Karpas-422 (cell line): ENCODE results near the gene PTGES. TPM values are rescaled to one million over a fixed set of nuclear protein-coding genes. Genes with fewer than 3 reads are reported as not detected.

ENCODE experiments used
- DNase-seq: peaks from one replicate; pipeline ENCODE4 v3.0.0-alpha.2; 2015
- H2AFZ ChIP-seq: fragments of 200-600 bp; sonication (generic); 2 replicates; pipeline ENCODE4 v1.6.1; 2014; ENCODE audit warnings: antibody characterized with exemption, low read length, mixed read lengths
- H3K27ac ChIP-seq: fragments of 200-600 bp; sonication (generic); 2 replicates; pipeline ENCODE4 v1.5.1; 2014; ENCODE audit warnings: mild to moderate bottlenecking, low read length, moderate library complexity
- H3K27me3 ChIP-seq: fragments of 200-600 bp; sonication (generic); 2 replicates; pipeline ENCODE4 v1.6.1; 2014; ENCODE audit warnings: low read length, mixed read lengths
- H3K36me3 ChIP-seq: fragments of 200-600 bp; sonication (generic); 2 replicates; pipeline ENCODE4 v1.6.1; 2014; ENCODE audit warnings: low read length, mixed read lengths; ENCODE audit not compliant: insufficient read depth
- H3K4me1 ChIP-seq: fragments of 200-600 bp; sonication (generic); 2 replicates; pipeline ENCODE4 v1.6.1; 2014; ENCODE audit warnings: mild to moderate bottlenecking, low read length, mixed read lengths
- H3K4me2 ChIP-seq: fragments of 200-600 bp; sonication (generic); 2 replicates; pipeline ENCODE4 v1.6.1; 2014; ENCODE audit warnings: low read length, low read depth, mild to moderate bottlenecking; ENCODE audit not compliant: poor library complexity, severe bottlenecking
- H3K4me3 ChIP-seq: fragments of 200-600 bp; sonication (generic); 2 replicates; pipeline ENCODE4 v1.5.1; 2014; ENCODE audit warnings: mild to moderate bottlenecking, antibody characterized with exemption, low read length, mixed read lengths
- H3K79me2 ChIP-seq: fragments of 200-600 bp; sonication (generic); 2 replicates; pipeline ENCODE4 v1.6.1; 2014; ENCODE audit warnings: mild to moderate bottlenecking, low read length, mixed read lengths
- H3K9ac ChIP-seq: fragments of 200-600 bp; sonication (generic); 2 replicates; pipeline ENCODE4 v1.6.0; 2014; ENCODE audit warnings: low read length
- H3K9me2 ChIP-seq: fragments of 200-600 bp; sonication (generic), shearing (Covaris generic); replicated peaks from 2 replicates; pipeline ENCODE4 v1.6.0; 2014; ENCODE audit warnings: mild to moderate bottlenecking, low read length, moderate library complexity; ENCODE audit not compliant: insufficient read depth
- H3K9me3 ChIP-seq: fragments of 300-700, 200-600 bp; sonication (generic); 2 replicates; pipeline ENCODE4 v1.6.1; 2014; ENCODE audit warnings: low read length, mixed read lengths
- H4K20me1 ChIP-seq: fragments of 200-600 bp; sonication (generic); 2 replicates; pipeline ENCODE4 v1.6.1; 2014; ENCODE audit warnings: mild to moderate bottlenecking, antibody characterized with exemption, low read length, low read depth; ENCODE audit not compliant: insufficient read depth
- total RNA-seq: library from RNA; depleted of rRNA; stranded (reverse); fragments of >200 nt; shearing (Covaris generic); gene quantifications from 2 replicates; pipeline ENCODE4 v1.2.3, GENCODE V29; 2014; ENCODE audit warnings: low replicate concordance

Gene PTGES
- total RNA-seq, 1 experiment from 2014 or later = not detected

DNA sequence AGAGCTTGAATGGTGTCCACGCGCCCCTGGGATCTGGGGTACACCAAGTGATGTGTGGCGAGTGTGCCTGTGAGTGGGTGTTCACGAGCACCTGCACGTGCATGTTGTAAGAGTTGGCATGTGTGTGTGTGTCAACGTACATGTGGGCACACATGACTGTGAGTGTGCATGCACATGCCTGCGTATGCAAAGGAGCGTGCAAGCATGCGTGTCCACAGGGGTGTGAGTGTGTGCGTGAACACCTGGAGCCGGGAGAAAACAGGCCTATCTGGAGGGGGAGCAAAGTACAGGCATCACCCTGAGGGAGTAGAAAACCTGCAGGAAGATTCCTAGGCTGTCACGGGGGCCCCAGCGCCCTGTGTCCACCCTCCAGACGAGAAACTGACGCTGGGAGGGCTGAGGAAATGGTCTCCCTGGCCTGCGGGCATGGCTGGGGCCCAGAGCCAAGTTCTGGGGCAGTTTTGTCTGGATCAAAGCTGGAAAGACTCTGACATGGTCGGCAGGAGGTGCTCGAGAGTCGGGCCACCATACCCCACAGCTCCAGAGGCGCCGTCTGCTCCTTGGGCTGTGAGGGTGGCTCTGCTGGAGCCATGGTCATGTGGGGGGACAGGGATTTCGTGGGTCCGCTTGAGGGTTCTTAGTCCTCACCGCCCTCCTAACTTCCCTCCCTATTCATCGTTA lies 31.8 kb downstream of the PTGES start:
- Histone ChIP-seq H3K79me2 (no peaks in the 10 kb centered on the region), H4K20me1 (no peaks in the 10 kb centered on the region), H3K27ac (no peak overlapping the region), H3K9me3 (no peaks in the 10 kb centered on the region), H3K9me2 (no peaks in the 10 kb centered on the region), H3K36me3 (no peaks in the 10 kb centered on the region), H3K4me2 (no peak overlapping the region), H3K4me1 (no peaks in the 10 kb centered on the region), H3K27me3 (no peaks in the 10 kb centered on the region), H3K4me3 (no peak overlapping the region), H2AFZ (no peak overlapping the region), H3K9ac (no peak overlapping the region)
- DNase-seq = peak; percentile 61

DNA sequence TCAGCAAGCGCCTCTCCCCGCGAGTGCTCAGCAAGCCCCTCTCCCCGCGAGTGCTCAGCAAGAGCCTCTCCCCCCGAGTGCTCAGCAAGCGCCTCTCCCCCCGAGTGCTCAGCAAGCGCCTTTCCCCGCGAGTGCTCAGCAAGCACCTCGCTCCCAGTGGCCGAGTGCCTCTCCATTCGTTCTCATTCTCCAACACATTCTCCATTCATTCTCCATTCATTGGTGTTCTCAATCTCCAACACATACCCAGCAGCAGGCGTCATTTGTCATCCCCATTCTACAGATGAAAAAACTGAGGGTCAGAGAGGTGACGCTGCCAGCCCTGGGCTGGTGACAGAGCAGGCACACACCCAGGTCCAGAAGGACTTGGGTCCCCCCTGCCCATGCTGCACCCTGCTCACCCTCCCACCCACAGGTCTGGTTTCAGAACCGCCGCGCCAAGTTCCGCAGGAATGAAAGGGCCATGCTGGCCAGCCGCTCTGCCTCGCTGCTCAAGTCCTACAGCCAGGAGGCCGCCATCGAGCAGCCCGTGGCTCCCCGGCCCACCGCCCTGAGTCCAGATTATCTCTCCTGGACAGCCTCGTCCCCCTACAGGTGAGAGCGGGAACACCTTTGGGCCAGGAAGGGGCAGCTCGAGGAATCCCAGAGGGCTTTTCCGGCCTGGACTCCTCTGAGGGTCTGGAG lies 32.5 kb downstream of the PTGES start:
- Histone ChIP-seq H3K4me1 (no peaks in the 10 kb centered on the region), H3K27ac (no peak overlapping the region), H4K20me1 (no peaks in the 10 kb centered on the region), H3K9me3 (no peaks in the 10 kb centered on the region), H3K27me3 (no peaks in the 10 kb centered on the region), H3K4me3 (no peak overlapping the region), H3K79me2 (no peaks in the 10 kb centered on the region), H3K9me2 (no peaks in the 10 kb centered on the region), H3K9ac (no peak overlapping the region), H3K36me3 (no peaks in the 10 kb centered on the region), H3K4me2 (no peak overlapping the region), H2AFZ (no peak overlapping the region)
- DNase-seq = no peak

DNA sequence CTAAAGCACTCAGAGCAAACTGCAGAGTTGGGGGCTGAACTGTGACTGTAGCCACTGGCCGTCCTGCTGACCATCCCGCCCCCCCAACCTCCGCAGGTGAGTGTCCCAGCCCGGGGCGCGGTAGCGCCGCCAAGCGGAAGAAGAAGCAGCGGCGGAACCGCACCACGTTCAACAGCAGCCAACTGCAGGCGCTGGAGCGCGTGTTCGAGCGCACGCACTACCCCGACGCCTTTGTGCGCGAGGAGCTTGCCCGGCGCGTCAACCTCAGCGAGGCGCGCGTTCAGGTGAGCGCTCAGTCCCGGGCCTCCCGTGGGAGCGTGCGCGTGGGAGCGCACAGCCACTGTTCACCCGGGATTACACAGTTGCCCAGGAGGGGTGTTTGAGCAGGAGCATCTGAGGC lies 33.7 kb downstream of the PTGES start:
- no peaks in the 10 kb centered on the region for H3K27me3 ChIP-seq

DNA sequence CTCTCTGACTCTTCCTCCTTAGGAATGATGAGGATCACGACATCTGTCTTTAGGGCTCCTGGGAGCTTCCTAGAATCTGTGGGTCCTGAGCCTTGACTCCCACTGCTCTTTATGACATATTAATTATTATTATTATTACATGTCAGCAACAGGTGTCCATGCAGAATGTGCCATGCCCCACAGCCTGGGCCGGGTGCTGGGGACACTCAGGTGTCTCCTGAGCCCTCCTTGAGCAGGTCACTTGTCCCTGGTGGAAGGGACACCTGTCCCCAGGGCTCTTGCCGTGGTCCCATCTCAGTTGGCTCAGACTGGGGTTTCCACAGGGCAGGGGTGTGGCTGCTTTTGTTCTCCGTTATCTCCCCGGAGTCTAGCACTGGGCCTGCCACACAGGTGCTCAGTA lies 34.2 kb downstream of the PTGES start:
- no peak overlapping the region for H3K4me2 ChIP-seq
- DNase-seq = no peak
- no peaks in the 10 kb centered on the region for H3K9me3 ChIP-seq
- no peaks in the 10 kb centered on the region for H4K20me1 ChIP-seq
- H3K36me3 ChIP-seq = no peaks in the 10 kb centered on the region
- H2AFZ ChIP-seq = no peak overlapping the region
- no peaks in the 10 kb centered on the region for H3K4me1 ChIP-seq
- H3K9me2 ChIP-seq = no peaks in the 10 kb centered on the region
- no peak overlapping the region for H3K4me3 ChIP-seq
- no peak overlapping the region for H3K27ac ChIP-seq
- no peak overlapping the region for H3K9ac ChIP-seq
- no peaks in the 10 kb centered on the region for H3K27me3 ChIP-seq
- H3K79me2 ChIP-seq = no peaks in the 10 kb centered on the region

More for the DNA sequence above, 33.7 kb downstream of the PTGES start:
- Histone ChIP-seq H3K4me3 (no peak overlapping the region), H3K36me3 (no peaks in the 10 kb centered on the region), H3K9ac (no peak overlapping the region), H3K4me1 (no peaks in the 10 kb centered on the region), H3K9me3 (no peaks in the 10 kb centered on the region), H3K4me2 (no peak overlapping the region), H3K79me2 (no peaks in the 10 kb centered on the region), H3K27ac (no peak overlapping the region), H2AFZ (no peak overlapping the region), H4K20me1 (no peaks in the 10 kb centered on the region), H3K9me2 (no peaks in the 10 kb centered on the region)
- DNase-seq = no peak

DNA sequence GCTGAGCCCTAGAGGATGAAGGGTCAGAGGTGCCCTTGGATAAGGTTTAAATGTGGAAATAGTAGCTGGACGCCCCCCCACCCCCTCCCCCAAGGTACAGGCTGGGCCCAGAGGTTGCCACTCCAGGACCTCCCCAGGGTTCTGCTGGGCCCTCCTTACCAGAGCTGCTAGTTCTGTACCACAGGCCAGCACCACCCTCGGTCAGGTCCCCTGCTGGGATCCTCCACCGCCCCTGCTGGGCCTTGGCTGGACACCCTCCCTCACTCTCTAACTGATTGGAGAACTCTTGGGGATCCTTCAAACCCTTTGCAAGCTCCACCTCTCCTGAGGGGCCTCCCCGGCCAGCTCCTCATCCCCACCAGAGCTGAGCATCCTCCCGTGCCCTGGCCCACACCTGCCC lies 34.9 kb downstream of the PTGES start:
- no peaks in the 10 kb centered on the region for H3K27me3 ChIP-seq
- H2AFZ ChIP-seq = no peak overlapping the region
- no peak overlapping the region for H3K27ac ChIP-seq
- no peak overlapping the region for H3K4me2 ChIP-seq
- no peaks in the 10 kb centered on the region for H3K36me3 ChIP-seq
- no peaks in the 10 kb centered on the region for H3K9me3 ChIP-seq
- no peaks in the 10 kb centered on the region for H3K9me2 ChIP-seq
- no peaks in the 10 kb centered on the region for H4K20me1 ChIP-seq
- DNase-seq = no peak
- no peaks in the 10 kb centered on the region for H3K79me2 ChIP-seq
- H3K4me3 ChIP-seq = no peak overlapping the region
- H3K4me1 ChIP-seq = no peaks in the 10 kb centered on the region
- no peak overlapping the region for H3K9ac ChIP-seq

DNA sequence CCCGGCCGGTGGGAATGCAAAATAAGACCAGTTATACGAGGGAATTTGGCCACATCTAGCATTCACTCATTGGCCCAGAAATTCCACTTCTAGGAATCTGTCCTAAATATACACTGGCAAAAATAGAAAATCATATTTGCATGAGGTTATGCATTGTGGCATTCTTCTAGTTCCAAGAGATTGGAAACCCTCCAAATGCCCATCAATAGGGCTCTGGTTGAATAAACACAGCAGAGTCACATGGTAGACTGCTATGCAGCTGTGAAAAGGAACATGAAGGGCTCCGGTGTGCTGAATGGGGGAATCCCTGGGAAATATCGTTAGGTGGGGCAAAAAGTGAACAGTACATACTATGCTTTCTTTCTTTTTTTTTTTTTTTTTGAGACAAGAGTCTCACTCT lies 36.8 kb downstream of the PTGES start:
- Histone ChIP-seq H3K36me3 (no peaks in the 10 kb centered on the region), H3K9me2 (no peaks in the 10 kb centered on the region), H2AFZ (no peak overlapping the region), H3K79me2 (no peaks in the 10 kb centered on the region), H3K9me3 (no peaks in the 10 kb centered on the region), H3K4me1 (no peaks in the 10 kb centered on the region), H3K4me3 (no peak overlapping the region), H3K4me2 (no peak overlapping the region), H3K27ac (no peak overlapping the region), H4K20me1 (no peaks in the 10 kb centered on the region), H3K27me3 (no peaks in the 10 kb centered on the region), H3K9ac (no peak overlapping the region)
- no peak for DNase-seq

DNA sequence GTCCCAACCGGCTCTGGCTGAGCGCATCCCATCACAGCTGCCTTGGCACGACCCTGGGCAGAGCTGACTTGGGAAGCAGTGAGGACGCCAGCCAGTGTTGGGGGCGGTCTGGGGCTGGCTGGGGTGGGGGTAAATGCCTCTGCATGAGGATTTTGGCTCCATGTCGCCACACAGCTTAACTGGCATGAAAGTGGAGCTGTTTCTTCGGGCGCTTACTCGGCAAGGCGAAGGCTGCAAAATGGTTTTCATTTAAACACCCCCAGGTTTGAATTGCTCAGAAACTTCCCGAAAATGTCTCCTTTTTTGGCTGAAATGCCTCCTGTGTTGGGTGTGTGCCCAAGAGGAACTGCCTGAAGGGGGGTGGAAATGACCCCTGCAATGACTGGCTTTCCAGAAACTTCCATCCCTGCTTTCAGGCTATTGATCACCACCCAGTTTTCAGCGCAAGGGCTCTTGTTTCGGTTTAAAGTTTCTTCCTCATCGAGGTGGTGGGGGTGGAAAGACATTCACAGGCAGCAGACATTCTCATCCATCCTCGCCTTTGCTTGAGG lies 38.3 kb downstream of the PTGES start:
- H3K9ac ChIP-seq = no peak overlapping the region
- H3K36me3 ChIP-seq = no peaks in the 10 kb centered on the region

DNA sequence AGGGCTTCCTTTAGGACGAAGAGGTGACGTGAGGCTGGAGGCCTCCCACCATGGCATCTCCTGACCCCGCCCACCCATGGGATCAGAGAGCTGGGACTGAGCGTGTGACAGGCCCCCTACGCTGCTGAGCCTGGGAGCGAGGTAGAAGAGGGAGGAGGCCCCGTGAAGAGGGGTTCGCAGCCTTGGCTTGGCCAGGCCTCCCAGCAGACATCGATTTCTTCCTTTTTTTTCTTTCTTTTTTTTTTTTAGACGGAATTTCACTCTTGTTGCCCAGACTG lies 39.5 kb downstream of the PTGES start:
- H3K9ac ChIP-seq = no peak overlapping the region
- no peak overlapping the region for H3K4me3 ChIP-seq

More for the DNA sequence above, 38.3 kb downstream of the PTGES start:
- Histone ChIP-seq H3K4me1 (no peaks in the 10 kb centered on the region), H3K9me3 (no peaks in the 10 kb centered on the region), H3K27ac (no peak overlapping the region), H2AFZ (no peak overlapping the region), H3K4me2 (no peak overlapping the region), H3K79me2 (no peaks in the 10 kb centered on the region), H3K4me3 (no peak overlapping the region), H4K20me1 (no peaks in the 10 kb centered on the region), H3K27me3 (no peaks in the 10 kb centered on the region), H3K9me2 (no peaks in the 10 kb centered on the region)
- DNase-seq = no peak

More for the DNA sequence above, 39.5 kb downstream of the PTGES start:
- Histone ChIP-seq H2AFZ (no peak overlapping the region), H3K9me2 (no peaks in the 10 kb centered on the region), H3K36me3 (no peaks in the 10 kb centered on the region), H3K9me3 (no peaks in the 10 kb centered on the region), H4K20me1 (no peaks in the 10 kb centered on the region), H3K27me3 (no peaks in the 10 kb centered on the region), H3K4me2 (no peak overlapping the region), H3K27ac (no peak overlapping the region), H3K4me1 (no peaks in the 10 kb centered on the region), H3K79me2 (no peaks in the 10 kb centered on the region)
- no peak for DNase-seq
